ENCODE data around the gene GLI3. TPM values are rescaled to one million over a fixed set of nuclear protein-coding genes. Genes with fewer than 3 reads are reported as not detected.
A peak's percentile ranks its signal among the peaks of the same experiment; 100 is the strongest.

The GLI3 gene
- total and polyA plus RNA-seq, 2 of the 4 experiments (the other 2 are of a cell fraction) = 1.3 to 3.9 TPM

DNA sequence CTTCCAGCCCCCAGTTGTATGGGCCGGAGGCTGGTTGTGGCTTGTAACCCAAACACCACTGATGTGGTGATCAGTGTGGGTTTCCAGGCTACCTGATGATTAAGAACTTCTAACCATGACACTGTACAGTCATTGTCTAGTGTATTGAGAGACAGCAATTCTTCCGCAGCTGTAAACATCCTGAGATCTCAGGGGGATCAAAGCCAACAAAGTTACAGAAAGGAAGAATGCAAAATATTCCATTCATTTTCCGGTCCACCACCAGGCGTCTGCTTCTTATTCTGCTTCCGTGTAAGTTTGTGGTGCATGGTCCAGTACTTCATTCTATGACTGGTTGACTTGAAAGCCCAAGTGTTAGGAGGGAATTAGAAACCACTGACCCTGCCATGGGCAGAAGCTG lies 10.3 kb upstream of the GLI3 start:
- peaks cover 6% of the 10 kb centered on the region for H3K4me1 ChIP-seq (ENCODE audit: control insufficient read depth, insufficient read depth, low read length)
- intact Hi-C loops (cut with micrococcal nuclease) = no loop called here
- peak overlapping the region; percentile 42 for H2BK120ac ChIP-seq (ENCODE audit: low read depth, low read length)
- no peak overlapping the region for H3K9ac ChIP-seq (ENCODE audit: low read depth, low read length)
- no peaks in the 10 kb centered on the region for H3K79me1 ChIP-seq (ENCODE audit: low read depth in 1 of 2, low read length in 2 of 2)
- H3K4me2 ChIP-seq (ENCODE audit: low read depth, low read length) = peak overlapping the region; percentile 68; the same call in 1 of the 2 replicates
- H3K14ac ChIP-seq (replicated peaks; ENCODE audit: low read depth, low read length) = peak overlapping the region; percentile 51; the same call in 1 of the 2 replicates
- DNase-seq (peak; percentile 74), ATAC-seq (ENCODE audit: low read depth) (peak; percentile 80)
- in situ Hi-C loops (cut with MboI; ENCODE audit: low sequenced_read_pairs) = loop anchor here (25.0 kb wide), 1 partner anchor 260 kb away; no protein-coding TSS in a partner anchor
- H3K4me3 ChIP-seq (ENCODE audit: insufficient read depth, low read depth, low read length) = no peak overlapping the region
- no peak overlapping the region for H2BK5ac ChIP-seq (ENCODE audit: low read depth, low read length, poor library complexity, severe bottlenecking)
- no CpG with 5 or more reads among the region's 5 CpGs for WGBS, 2 experiments (ENCODE audit: extremely low coverage in 2 of 2, insufficient read length in 1 of 2)
- H4K91ac ChIP-seq (ENCODE audit: insufficient read depth, low read depth, low read length) = no peak overlapping the region
- H2AK5ac ChIP-seq (ENCODE audit: low read depth, low read length) = no peak overlapping the region
- H4K8ac ChIP-seq (ENCODE audit: low read depth in 2 of 2, low read length in 2 of 2) = no peak overlapping the region
- H3K23ac ChIP-seq (ENCODE audit: low read depth, low read length) = no peak overlapping the region
- no peak overlapping the region for H3K56ac ChIP-seq (ENCODE audit: extremely low read depth, insufficient read depth, low read length)
- BruUV-seq (replicated peaks) = no TSS peak
- peak overlapping the region; percentile 29; the same call in 1 of the 2 replicates for H3K4ac ChIP-seq (ENCODE audit: low read depth, low read length)
- no peaks in the 10 kb centered on the region for H3K9me3 ChIP-seq (ENCODE audit: control insufficient read depth, insufficient read depth, low read length)
- no peak overlapping the region for H3K18ac ChIP-seq (ENCODE audit: low read depth, low read length)
- TF ChIP-seq MAZ (IDR thresholded peaks at IDR 0.05; ENCODE audit: borderline replicate concordance, low read depth, low read length) (no peak), POLR2A (IDR thresholded peaks at IDR 0.05; ENCODE audit: low read depth, low read length) (no peak), RFX5 (IDR thresholded peaks at IDR 0.05; ENCODE audit: low read depth, low read length) (no peak), MXI1 (IDR thresholded peaks at IDR 0.05; ENCODE audit: borderline replicate concordance, low read depth, low read length) (no peak)
- TF ChIP-seq, protein P1, sequence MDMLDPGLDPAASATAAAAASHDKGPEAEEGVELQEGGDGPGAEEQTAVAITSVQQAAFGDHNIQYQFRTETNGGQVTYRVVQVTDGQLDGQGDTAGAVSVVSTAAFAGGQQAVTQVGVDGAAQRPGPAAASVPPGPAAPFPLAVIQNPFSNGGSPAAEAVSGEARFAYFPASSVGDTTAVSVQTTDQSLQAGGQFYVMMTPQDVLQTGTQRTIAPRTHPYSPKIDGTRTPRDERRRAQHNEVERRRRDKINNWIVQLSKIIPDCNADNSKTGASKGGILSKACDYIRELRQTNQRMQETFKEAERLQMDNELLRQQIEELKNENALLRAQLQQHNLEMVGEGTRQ (IDR thresholded peaks at IDR 0.05; ENCODE audit: low read depth, low read length) = no peak
- TF ChIP-seq, protein P2, sequence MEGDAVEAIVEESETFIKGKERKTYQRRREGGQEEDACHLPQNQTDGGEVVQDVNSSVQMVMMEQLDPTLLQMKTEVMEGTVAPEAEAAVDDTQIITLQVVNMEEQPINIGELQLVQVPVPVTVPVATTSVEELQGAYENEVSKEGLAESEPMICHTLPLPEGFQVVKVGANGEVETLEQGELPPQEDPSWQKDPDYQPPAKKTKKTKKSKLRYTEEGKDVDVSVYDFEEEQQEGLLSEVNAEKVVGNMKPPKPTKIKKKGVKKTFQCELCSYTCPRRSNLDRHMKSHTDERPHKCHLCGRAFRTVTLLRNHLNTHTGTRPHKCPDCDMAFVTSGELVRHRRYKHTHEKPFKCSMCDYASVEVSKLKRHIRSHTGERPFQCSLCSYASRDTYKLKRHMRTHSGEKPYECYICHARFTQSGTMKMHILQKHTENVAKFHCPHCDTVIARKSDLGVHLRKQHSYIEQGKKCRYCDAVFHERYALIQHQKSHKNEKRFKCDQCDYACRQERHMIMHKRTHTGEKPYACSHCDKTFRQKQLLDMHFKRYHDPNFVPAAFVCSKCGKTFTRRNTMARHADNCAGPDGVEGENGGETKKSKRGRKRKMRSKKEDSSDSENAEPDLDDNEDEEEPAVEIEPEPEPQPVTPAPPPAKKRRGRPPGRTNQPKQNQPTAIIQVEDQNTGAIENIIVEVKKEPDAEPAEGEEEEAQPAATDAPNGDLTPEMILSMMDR (conservative IDR thresholded peaks at IDR 0.05; ENCODE audit: low read depth, low read length) = peak; percentile 23; the same call in 1 of the 2 replicates
- H4K20me1 ChIP-seq (ENCODE audit: insufficient read depth, low read length) = no peaks in the 10 kb centered on the region
- no peak overlapping the region for H2AFZ ChIP-seq (replicated peaks; ENCODE audit: low read length, poor library complexity)
- dilution Hi-C loops (cut with HindIII; ENCODE audit: low sequenced_read_pairs, unreplicated experiment) = no loop called here
- H3K9me1 ChIP-seq (ENCODE audit: insufficient read depth, low read length) = peaks cover 9% of the 10 kb centered on the region; the same call in 1 of the 2 replicates
- no peak overlapping the region for H4K5ac ChIP-seq (ENCODE audit: low read depth, low read length)
- H3K36me3 ChIP-seq (ENCODE audit: control insufficient read depth, insufficient read depth, low read length) = no peaks in the 10 kb centered on the region
- no peak overlapping the region for H2AK9ac ChIP-seq (replicated peaks; ENCODE audit: low read depth, low read length, poor library complexity)
- H3K27ac ChIP-seq (ENCODE audit: insufficient read depth, low read length) = no peak overlapping the region
- CTCF ChIA-PET = interaction anchor here (0.9 to 1.8 kb wide), 2 partner anchors 9 to 270 kb away, joined by 3 read pairs; no protein-coding TSS in a partner anchor
- H2BK20ac ChIP-seq (ENCODE audit: low read depth, low read length) = peak overlapping the region; percentile 56; the same call in 1 of the 2 replicates
- 0 out of 3 replicates have a peak overlapping the region, but pooled peaks have one; percentile 39 for H2BK15ac ChIP-seq (ENCODE audit: low read depth, low read length)
- POLR2A ChIA-PET (ENCODE audit: unreplicated experiment) = interaction anchor here (0.5 kb wide), 1 partner anchor 20 kb away, joined by 3 read pairs; no protein-coding TSS in a partner anchor
- H3K27me3 ChIP-seq (ENCODE audit: control insufficient read depth, insufficient read depth, low read length) = no peaks in the 10 kb centered on the region

Data from IMR-90 (cell line).